Prostate gland (tissue), 2 donors: Measurements from ENCODE around the gene MYO7B. TPM values are rescaled to one million over a fixed set of nuclear protein-coding genes. Genes with fewer than 3 reads are reported as not detected.

ENCODE experiments used
- DNase-seq: peaks from one replicate; pipeline ENCODE4 v3.0.0-alpha.2; 2019; ENCODE audit warnings: low spot score
- H3K27ac ChIP-seq, 2 donors: fragments of 200-600 bp; sonication (generic); 2 replicates each; pipeline ENCODE4 v1.5.1; 2017 to 2019
- H3K27me3 ChIP-seq: fragments of 200-600 bp; sonication (generic); replicated peaks from 2 replicates; pipeline ENCODE4 v1.5.1; 2019; ENCODE audit not compliant: insufficient read depth
- H3K36me3 ChIP-seq, 2 donors: fragments of 200-600 bp; sonication (generic); 1 replicate in 1 of 2; 2 replicates in 1 of 2; pipeline versions ENCODE4 v1.5.1 to v1.8.1; 2017 to 2019
- H3K4me1 ChIP-seq: fragments of 200-600 bp; sonication (generic); replicated peaks from 2 replicates; pipeline ENCODE4 v1.5.1; 2019
- H3K4me3 ChIP-seq, 2 donors: fragments of 200-600 bp; sonication (generic); 2 replicates each; pipeline ENCODE4 v1.5.1; 2017 to 2019
- H3K9me3 ChIP-seq: fragments of 200-600 bp; sonication (generic); 2 replicates; pipeline ENCODE4 v1.5.1; 2017
- POLR2A ChIP-seq: fragments of 450-650 bp; IDR thresholded peaks from one replicate; pipeline ENCODE4 v1.6.1; 2016; ENCODE audit warnings: antibody characterized with exemption, mild to moderate bottlenecking
- POLR2AphosphoS5 ChIP-seq: sonication (generic); formaldehyde crosslinking; IDR thresholded peaks from one replicate; pipeline ENCODE4 v1.6.1; 2017; ENCODE audit warnings: antibody characterized with exemption
- WGBS: methylation state at CpG from one replicate; pipeline ENCODE4 v1.1.5; 2018; 5-methylcytosine and 5-hydroxymethylcytosine counted together
- intact Hi-C: fragments of 100-400 bp; cut with DNase I; formaldehyde crosslinking; loops from one replicate; pipeline ENCODE4 v1.14.2; 2022
- total RNA-seq, 2 donors: library from RNA; depleted of rRNA; stranded (reverse); fragments of >200 nt; gene quantifications; one replicate each; pipeline ENCODE4 v1.1.0, GENCODE V29; 2016
- TF ChIP-seq, protein P1 (sequence below), 4 experiments: fragments of 200-600 bp in 2 of 4; fragments of 450-650 bp in 2 of 4; sonication (generic) in 2 of 4; IDR thresholded peaks; 1 replicate in 3 of 4; 2 replicates in 1 of 4; pipeline ENCODE4 v1.5.1; 2016 to 2019; ENCODE audit warnings: antibody characterized with exemption in 4 of 4, mild to moderate bottlenecking in 2 of 4, moderate library complexity in 2 of 4

Gene MYO7B
- total RNA-seq, 2 donors from 2014 or later, result 1.4 TPM; not detected in 1

DNA sequence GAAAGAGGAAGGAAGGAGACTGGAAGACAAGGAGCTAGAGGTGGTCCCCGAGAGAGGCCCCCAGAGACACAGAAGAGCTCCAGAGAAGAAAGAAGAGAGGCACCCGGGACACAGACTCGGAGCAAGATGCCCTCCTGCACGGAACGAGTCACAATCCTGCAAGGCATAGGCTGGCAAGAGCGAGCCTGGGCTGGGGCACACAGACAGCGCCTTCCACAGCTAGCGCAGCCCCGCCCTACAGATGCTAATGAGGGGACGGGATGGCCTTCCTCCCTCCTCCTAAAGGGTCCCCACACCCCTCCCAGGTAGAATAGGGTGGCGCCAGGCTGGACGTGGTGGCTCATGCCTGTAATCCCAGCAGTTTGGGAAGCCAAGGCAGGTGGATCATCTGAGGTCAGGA, 90.7 kb downstream of the MYO7B start:
- Histone ChIP-seq H3K36me3 (no peaks in the 10 kb centered on the region), H3K4me1 (no peaks in the 10 kb centered on the region), H3K4me3 (no peak overlapping the region), H3K9me3 (no peaks in the 10 kb centered on the region), H3K27ac (no peak overlapping the region), H3K27me3 (no peaks in the 10 kb centered on the region)
- DNase-seq, result no peak
- intact Hi-C loops, result no loop called here
- 62% methylated on average over 12 of the region's 12 CpGs for WGBS
- TF ChIP-seq, protein P1, sequence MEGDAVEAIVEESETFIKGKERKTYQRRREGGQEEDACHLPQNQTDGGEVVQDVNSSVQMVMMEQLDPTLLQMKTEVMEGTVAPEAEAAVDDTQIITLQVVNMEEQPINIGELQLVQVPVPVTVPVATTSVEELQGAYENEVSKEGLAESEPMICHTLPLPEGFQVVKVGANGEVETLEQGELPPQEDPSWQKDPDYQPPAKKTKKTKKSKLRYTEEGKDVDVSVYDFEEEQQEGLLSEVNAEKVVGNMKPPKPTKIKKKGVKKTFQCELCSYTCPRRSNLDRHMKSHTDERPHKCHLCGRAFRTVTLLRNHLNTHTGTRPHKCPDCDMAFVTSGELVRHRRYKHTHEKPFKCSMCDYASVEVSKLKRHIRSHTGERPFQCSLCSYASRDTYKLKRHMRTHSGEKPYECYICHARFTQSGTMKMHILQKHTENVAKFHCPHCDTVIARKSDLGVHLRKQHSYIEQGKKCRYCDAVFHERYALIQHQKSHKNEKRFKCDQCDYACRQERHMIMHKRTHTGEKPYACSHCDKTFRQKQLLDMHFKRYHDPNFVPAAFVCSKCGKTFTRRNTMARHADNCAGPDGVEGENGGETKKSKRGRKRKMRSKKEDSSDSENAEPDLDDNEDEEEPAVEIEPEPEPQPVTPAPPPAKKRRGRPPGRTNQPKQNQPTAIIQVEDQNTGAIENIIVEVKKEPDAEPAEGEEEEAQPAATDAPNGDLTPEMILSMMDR (IDR thresholded peaks at IDR 0.05), result no peak
- TF ChIP-seq POLR2A, result no peak
- no peak for TF ChIP-seq POLR2AphosphoS5

DNA sequence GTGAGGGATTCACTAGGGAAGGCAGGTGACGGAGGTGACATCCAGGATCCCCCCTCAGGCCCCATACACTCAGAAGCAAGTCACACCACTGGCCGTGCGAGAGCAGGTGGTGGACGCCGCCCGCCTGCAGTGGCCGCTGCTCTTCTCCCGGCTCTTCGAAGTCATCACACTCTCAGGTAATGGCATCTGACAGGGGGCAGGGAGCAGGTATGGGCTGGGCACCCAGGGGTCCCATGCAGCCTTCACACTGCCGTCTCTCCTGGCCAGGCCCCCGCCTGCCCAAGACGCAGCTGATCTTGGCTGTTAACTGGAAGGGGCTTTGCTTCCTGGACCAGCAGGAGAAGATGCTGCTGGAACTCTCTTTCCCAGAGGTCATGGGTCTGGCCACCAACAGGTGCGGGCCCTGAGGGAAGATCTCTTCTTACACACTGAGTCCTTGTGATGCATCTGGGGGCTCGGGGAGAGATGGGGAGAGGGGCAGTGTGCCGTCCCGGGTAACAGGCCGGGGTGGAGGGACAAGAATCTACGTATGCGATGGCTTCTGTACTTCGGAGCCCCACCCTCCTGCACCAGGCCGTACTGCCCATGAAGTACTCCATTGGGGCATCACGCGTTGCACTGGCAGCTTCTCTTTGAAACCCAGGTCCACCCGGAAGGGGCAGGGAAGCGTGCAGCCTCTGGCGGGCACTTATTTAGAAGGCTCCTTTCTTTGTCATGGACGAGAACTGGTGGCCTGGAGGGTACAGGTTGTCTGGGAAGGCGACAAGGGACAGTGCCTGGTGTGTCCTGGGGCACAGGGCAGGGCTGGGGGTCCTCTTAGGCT, 91.6 kb downstream of the MYO7B start:
- Histone ChIP-seq H3K9me3 (no peaks in the 10 kb centered on the region), H3K27me3 (no peaks in the 10 kb centered on the region), H3K27ac (no peak overlapping the region), H3K36me3 (no peaks in the 10 kb centered on the region), H3K4me1 (no peaks in the 10 kb centered on the region), H3K4me3 (no peak overlapping the region)
- 85% methylated on average over 28 of the region's 28 CpGs for WGBS
- intact Hi-C loops, result no loop called here
- TF ChIP-seq, protein P1 (IDR thresholded peaks at IDR 0.05), result no peak
- TF ChIP-seq POLR2AphosphoS5, result no peak
- TF ChIP-seq POLR2A, result no peak
- DNase-seq, result no peak

DNA sequence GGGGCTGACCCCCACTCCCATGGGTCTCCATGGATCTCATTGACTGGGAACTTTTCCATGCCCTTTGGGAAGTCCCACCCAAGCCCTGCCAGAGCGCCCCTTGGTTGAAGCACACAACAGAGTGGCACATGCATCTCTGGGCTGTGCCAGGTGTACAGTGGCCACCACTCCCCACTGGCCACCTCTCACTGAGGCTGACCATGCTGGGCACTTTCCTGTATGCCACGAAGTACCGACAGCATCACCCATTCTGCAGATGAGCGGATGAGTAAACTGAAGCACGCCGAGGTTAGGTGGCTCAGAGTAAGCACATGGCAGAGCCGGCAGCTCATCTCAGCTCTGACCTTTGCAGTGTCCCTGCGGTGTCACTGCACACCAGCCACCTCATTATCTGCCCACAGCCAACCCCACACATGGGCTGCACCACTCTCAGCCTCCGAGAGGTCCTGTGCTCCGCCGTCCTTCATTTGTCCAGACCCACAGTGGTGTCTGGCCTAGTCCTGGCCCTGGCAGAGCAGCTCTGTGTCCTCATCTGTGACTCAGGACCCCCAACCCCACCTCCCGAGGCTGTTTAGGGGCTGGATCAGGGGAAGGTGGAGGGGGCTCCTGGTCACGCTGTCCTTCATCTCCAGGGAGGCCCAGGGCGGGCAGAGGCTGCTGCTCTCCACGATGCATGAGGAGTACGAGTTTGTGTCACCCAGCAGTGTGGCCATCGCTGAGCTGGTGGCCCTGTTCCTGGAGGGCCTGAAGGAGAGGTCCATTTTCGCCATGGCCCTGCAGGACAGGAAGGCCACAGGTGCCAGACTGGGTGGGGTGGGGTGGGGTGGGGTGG, 92.5 kb downstream of the MYO7B start:
- no peak overlapping the region for H3K27ac ChIP-seq
- no peaks in the 10 kb centered on the region for H3K4me1 ChIP-seq
- no peaks in the 10 kb centered on the region for H3K27me3 ChIP-seq
- no peak overlapping the region for H3K4me3 ChIP-seq
- no peak for TF ChIP-seq POLR2AphosphoS5
- TF ChIP-seq, protein P1 (IDR thresholded peaks at IDR 0.05), result no peak
- TF ChIP-seq POLR2A, result no peak
- no peaks in the 10 kb centered on the region for H3K9me3 ChIP-seq
- no peak for DNase-seq
- H3K36me3 ChIP-seq, result no peaks in the 10 kb centered on the region
- WGBS, result 93% methylated on average over 18 of the region's 18 CpGs
- intact Hi-C loops, result no loop called here

DNA sequence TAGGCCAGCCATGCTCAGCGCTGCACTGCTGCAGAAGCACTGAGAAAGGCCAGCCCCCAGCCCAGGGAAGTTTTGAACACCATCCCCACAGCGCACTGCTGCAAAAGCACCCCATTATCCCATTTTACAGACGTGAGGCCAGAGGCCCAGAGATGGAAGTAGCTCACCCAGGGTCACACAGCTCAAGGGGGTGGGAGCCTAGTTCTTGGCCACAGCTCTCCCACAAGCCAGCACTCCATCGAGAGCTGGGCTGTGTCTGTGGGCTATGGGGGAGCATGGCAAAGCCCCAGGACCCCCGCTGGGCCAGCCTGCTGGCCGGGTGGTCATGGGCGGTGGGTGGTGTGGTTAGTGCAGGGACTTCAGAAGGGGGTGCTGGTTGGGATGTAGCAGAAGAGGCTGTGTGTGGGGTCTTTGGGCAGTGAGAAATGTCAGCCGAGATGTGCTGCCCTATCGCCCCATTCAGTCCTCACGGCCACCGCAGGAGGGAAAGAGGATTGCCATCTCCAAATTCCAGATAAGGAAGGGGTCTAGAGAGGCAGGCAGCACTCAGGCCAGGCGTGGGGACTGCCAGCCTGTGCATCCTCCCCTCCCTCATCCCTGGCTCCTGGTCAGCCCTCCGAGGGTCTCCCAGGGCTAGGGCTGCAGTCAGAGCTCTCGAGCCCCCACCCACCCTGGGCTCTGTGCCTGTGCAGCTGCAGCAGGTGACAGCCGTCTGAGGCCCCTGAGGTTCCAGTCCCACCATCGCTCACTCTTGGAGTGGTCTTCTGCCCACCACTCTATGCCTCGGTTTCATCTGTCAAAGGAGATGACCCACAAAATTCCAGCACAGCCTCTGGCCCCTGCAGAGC, 93.5 kb downstream of the MYO7B start:
- H3K27ac ChIP-seq, result no peak overlapping the region
- 87% methylated on average over 17 of the region's 17 CpGs for WGBS
- no peaks in the 10 kb centered on the region for H3K27me3 ChIP-seq
- TF ChIP-seq POLR2A (no peak), POLR2AphosphoS5 (no peak)
- TF ChIP-seq, protein P1 (IDR thresholded peaks at IDR 0.05), result no peak
- H3K4me1 ChIP-seq, result no peaks in the 10 kb centered on the region
- no peaks in the 10 kb centered on the region for H3K9me3 ChIP-seq
- H3K4me3 ChIP-seq, result no peak overlapping the region
- intact Hi-C loops, result no loop called here
- no peaks in the 10 kb centered on the region for H3K36me3 ChIP-seq
- DNase-seq, result no peak
